Uterus (tissue), 4 donors: ENCODE results near the gene CEP250. TPM values are rescaled to one million over a fixed set of nuclear protein-coding genes. Genes with fewer than 3 reads are reported as not detected.

ENCODE experiments used
- DNase-seq, 2 donors: peaks; one replicate each; pipeline ENCODE4 v3.0.0-alpha.2; 2019 to 2020
- H3K27ac ChIP-seq, 2 donors: fragments of 200-600 bp; sonication (generic); 1 replicate in 1 of 2; 2 replicates in 1 of 2; pipeline ENCODE4 v1.5.1; 2016 to 2018
- H3K27me3 ChIP-seq, 2 donors: fragments of 200-600 bp; sonication (generic); one replicate each; pipeline ENCODE4 v1.5.1; 2018 to 2019; ENCODE audit warnings: control low read depth in 1 of 2
- H3K36me3 ChIP-seq, 2 donors: fragments of 200-600 bp; sonication (generic); one replicate each; pipeline ENCODE4 v1.5.1; 2019; ENCODE audit warnings: control low read depth in 1 of 2
- H3K4me1 ChIP-seq, 2 donors: fragments of 200-600 bp; sonication (generic); one replicate each; pipeline ENCODE4 v1.5.1; 2018 to 2019; ENCODE audit warnings: control low read depth in 1 of 2
- H3K4me3 ChIP-seq, 2 donors: fragments of 200-600 bp; sonication (generic); 1 replicate in 1 of 2; 2 replicates in 1 of 2; pipeline ENCODE4 v1.5.1; 2018 to 2019; ENCODE audit warnings: mild to moderate bottlenecking in 1 of 2
- H3K9me3 ChIP-seq, 2 donors: fragments of 200-600 bp; sonication (generic); one replicate each; pipeline ENCODE4 v1.5.1; 2019; ENCODE audit warnings: control low read depth in 1 of 2
- POLR2A ChIP-seq, 2 donors: fragments of 450-650 bp; IDR thresholded peaks; one replicate each; pipeline ENCODE4 v1.6.1; 2016; ENCODE audit warnings: antibody characterized with exemption in 2 of 2, mild to moderate bottlenecking in 1 of 2, moderate library complexity in 1 of 2
- intact Hi-C: fragments of 100-400 bp; cut with DNase I; formaldehyde crosslinking; loops from one replicate; pipeline ENCODE4 v1.15.1; 2023; ENCODE audit warnings: low total_unique reads
- total RNA-seq, 4 donors: library from RNA; depleted of rRNA in 3 of 4; stranded (reverse); fragments of >200 nt in 3 of 4; gene quantifications; one replicate each; pipeline versions ENCODE4 v1.1.0 to v1.2.4, GENCODE V29; 2014 to 2023
- TF ChIP-seq, protein P1 (sequence below), 4 experiments: fragments of 200-600 bp in 2 of 4; fragments of 450-650 bp in 2 of 4; sonication (generic) in 2 of 4; IDR thresholded peaks; one replicate each; pipeline ENCODE4 v1.5.1; 2016 to 2019; ENCODE audit warnings: antibody characterized with exemption in 4 of 4, mild to moderate bottlenecking in 2 of 4, moderate library complexity in 1 of 4
- donor health status: DM: yes; HTN: yes; CAD: no.

The CEP250 gene
- total RNA-seq, 4 donors from 2014 or later = 9.2 to 44.2 (median 41.5) TPM

DNA sequence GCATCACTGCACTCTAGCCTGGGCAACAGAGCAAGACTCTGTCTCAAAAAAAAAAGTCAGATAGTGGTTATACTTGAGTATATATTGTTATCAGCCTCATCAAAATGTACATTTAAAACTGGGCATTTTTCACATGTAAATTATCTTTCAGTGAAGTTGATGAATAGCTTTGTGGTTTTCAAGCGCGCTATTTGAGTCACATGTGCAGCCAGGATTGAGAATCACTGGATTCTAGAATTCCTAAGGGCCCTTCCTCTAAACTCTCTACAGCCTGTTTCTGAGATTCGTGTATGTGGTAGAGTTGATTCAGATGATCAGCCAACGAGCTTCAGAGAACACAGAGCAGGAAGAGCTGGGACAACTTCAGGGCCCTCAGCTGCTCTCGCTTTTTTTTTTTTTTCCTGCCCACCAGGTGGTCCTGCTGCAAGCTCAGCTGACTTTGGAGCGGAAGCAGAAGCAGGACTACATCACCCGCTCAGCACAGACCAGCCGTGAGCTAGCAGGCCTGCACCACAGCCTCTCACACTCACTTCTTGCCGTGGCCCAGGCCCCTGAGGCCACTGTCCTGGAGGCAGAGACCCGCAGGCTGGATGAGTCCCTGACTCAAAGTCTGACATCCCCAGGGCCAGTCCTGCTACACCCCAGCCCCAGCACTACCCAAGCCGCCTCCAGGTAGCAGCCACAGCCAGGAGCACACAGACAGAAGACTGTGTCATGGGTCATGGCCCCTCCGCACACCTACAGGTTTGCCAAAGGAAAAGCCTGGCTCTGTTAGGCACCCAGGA, 55.7 kb downstream of the CEP250 start:
- Histone ChIP-seq H3K27me3 (no peaks in the 10 kb centered on the region), H3K36me3 (no peaks in the 10 kb centered on the region), H3K9me3 (no peaks in the 10 kb centered on the region), H3K4me3 (no peak overlapping the region), H3K4me1 (no peaks in the 10 kb centered on the region), H3K27ac (no peak overlapping the region)
- DNase-seq = no peak
- intact Hi-C loops = no loop called here
- TF ChIP-seq, protein P1, sequence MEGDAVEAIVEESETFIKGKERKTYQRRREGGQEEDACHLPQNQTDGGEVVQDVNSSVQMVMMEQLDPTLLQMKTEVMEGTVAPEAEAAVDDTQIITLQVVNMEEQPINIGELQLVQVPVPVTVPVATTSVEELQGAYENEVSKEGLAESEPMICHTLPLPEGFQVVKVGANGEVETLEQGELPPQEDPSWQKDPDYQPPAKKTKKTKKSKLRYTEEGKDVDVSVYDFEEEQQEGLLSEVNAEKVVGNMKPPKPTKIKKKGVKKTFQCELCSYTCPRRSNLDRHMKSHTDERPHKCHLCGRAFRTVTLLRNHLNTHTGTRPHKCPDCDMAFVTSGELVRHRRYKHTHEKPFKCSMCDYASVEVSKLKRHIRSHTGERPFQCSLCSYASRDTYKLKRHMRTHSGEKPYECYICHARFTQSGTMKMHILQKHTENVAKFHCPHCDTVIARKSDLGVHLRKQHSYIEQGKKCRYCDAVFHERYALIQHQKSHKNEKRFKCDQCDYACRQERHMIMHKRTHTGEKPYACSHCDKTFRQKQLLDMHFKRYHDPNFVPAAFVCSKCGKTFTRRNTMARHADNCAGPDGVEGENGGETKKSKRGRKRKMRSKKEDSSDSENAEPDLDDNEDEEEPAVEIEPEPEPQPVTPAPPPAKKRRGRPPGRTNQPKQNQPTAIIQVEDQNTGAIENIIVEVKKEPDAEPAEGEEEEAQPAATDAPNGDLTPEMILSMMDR (IDR thresholded peaks at IDR 0.05) = no peak
- TF ChIP-seq POLR2A (IDR thresholded peaks at IDR 0.05) = no peak

DNA sequence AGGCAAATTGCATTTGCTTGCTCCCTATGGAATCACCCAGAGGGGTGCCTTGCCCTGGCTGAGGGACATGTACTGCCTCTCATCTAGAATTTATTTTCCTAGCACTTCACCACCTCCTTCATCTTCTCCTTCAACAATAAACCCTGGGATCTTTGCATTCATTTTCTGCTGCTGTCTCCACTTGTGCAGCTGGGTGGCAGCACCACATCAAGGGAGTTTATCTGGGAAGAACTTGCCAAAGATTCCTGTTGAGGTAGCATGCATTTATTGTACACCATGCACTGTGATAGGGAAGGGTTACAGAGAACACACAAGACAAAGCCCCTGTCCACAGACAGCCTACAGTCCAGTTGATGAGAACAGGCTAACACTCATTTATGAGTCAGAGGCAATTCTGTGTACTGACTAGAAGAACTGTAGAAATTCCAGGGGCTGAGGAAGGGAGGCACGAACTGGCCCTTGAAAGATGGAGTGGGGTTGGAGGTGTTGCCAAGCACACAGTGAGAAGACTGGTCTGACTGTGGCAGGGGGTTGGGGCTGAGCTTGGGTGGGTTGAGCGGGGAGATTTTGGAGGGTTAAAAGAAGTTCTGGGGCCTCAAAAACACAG, 56.5 kb downstream of the CEP250 start:
- no peak for DNase-seq
- no peaks in the 10 kb centered on the region for H3K4me1 ChIP-seq
- no peaks in the 10 kb centered on the region for H3K9me3 ChIP-seq
- TF ChIP-seq, protein P1 (IDR thresholded peaks at IDR 0.05) = peak; percentile 21 to 65 (median 48)
- no peak for TF ChIP-seq POLR2A (IDR thresholded peaks at IDR 0.05)
- no peaks in the 10 kb centered on the region for H3K27me3 ChIP-seq
- H3K4me3 ChIP-seq = no peak overlapping the region
- intact Hi-C loops = no loop called here
- no peaks in the 10 kb centered on the region for H3K36me3 ChIP-seq
- no peak overlapping the region for H3K27ac ChIP-seq

DNA sequence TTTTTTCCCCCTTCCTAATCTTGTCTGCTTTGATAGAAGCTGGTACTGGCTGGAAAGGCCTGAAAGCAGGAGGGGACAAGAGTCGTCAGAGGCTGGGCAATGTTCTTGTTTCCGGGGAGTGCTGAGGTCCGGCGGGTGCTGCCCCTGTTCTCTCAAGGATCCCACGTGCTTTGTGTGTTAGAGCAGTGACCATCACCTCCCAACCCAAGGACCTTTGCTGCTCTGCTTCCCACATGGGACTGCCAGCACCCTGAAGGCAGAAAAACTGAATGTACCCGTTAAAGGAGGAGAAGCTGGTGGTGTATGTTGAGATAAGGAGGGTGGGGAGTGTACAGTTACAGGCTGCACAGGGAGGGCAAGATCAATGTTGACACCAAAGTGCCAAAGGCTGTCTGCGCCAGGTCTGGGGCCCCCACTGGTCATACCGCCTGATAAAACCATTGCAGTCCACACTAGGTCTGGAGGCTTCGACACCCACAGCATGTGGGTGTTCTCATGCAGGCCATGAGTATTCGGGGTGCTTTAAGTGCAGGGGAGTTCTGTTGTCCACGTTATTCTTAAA, 59.1 kb downstream of the CEP250 start:
- no peaks in the 10 kb centered on the region for H3K27me3 ChIP-seq
- intact Hi-C loops = no loop called here
- no peak for DNase-seq
- H3K36me3 ChIP-seq = no peaks in the 10 kb centered on the region
- TF ChIP-seq, protein P1 (IDR thresholded peaks at IDR 0.05) = no peak
- no peak for TF ChIP-seq POLR2A (IDR thresholded peaks at IDR 0.05)
- no peak overlapping the region for H3K27ac ChIP-seq
- H3K4me1 ChIP-seq = no peaks in the 10 kb centered on the region
- H3K9me3 ChIP-seq = no peaks in the 10 kb centered on the region
- no peak overlapping the region for H3K4me3 ChIP-seq

DNA sequence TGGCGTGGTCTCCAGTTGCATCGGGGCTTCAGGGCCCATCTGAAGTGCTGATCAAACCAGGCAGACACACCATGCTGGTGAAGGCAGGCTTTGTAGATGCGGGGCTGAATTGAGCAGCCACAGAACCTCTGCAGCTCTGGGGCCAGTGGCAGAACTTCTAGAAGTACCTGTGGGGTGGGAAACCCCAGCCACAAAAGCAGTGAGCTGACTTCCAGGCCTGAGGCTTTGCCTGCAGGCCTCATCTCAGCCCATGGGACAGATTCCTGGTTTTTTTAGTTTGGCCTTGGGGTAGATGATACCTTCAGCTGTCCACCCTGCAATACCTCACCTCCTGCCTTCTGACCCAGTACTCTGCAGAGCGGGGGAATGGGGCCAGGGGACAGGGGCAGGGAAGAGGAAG, 59.9 kb downstream of the CEP250 start:
- no peak overlapping the region for H3K27ac ChIP-seq
- no peaks in the 10 kb centered on the region for H3K9me3 ChIP-seq
- no peaks in the 10 kb centered on the region for H3K36me3 ChIP-seq
- no peak for DNase-seq
- H3K4me3 ChIP-seq = no peak overlapping the region
- no peaks in the 10 kb centered on the region for H3K27me3 ChIP-seq
- no peaks in the 10 kb centered on the region for H3K4me1 ChIP-seq
- TF ChIP-seq, protein P1 (IDR thresholded peaks at IDR 0.05) = no peak
- TF ChIP-seq POLR2A (IDR thresholded peaks at IDR 0.05) = no peak
- intact Hi-C loops = no loop called here
